GM11168 (cell line): ENCODE results near the gene NEK7.

Experiments
- in situ Hi-C: fragments of 300-500 bp; cut with MboI; formaldehyde crosslinking; loops from one replicate; pipeline ENCODE4 v1.12.0; 2022; ENCODE audit warnings: low sequenced_read_pairs; ENCODE audit not compliant: unreplicated experiment

The NEK7 gene

GRCh38 chr1:198141668-198142351 lies 15.0 kb upstream of the NEK7 start:
- in situ Hi-C loops, result no loop called here

- in situ Hi-C loops, result no loop called here
Measured at GRCh38 chr1:198143797-198144196, 13.0 kb upstream of the NEK7 start.

- in situ Hi-C loops, result no loop called here
Measured at GRCh38 chr1:198147216-198147615, 9.6 kb upstream of the NEK7 start.

GRCh38 chr1:198150369-198150768 lies 6.4 kb upstream of the NEK7 start:
- in situ Hi-C loops, result loop anchor here (25.0 kb wide), 1 partner anchor 312 kb away; no protein-coding TSS in a partner anchor

GRCh38 chr1:198151688-198152087 lies 5.1 kb upstream of the NEK7 start:
- in situ Hi-C loops, result loop anchor here (25.0 kb wide), 1 partner anchor 311 kb away; no protein-coding TSS in a partner anchor

GRCh38 chr1:198153103-198153502 lies 3.7 kb upstream of the NEK7 start:
- in situ Hi-C loops, result loop anchor here (25.0 kb wide), 1 partner anchor 309 kb away; no protein-coding TSS in a partner anchor

GRCh38 chr1:198153804-198154203 lies 3.0 kb upstream of the NEK7 start:
- in situ Hi-C loops, result loop anchor here (25.0 kb wide), 1 partner anchor 308 kb away; no protein-coding TSS in a partner anchor

GRCh38 chr1:198155253-198155652 lies 1.5 kb upstream of the NEK7 start:
- in situ Hi-C loops, result loop anchor here (25.0 kb wide), 1 partner anchor 307 kb away; no protein-coding TSS in a partner anchor

- in situ Hi-C loops, result loop anchor here (25.0 kb wide), 1 partner anchor 306 kb away; no protein-coding TSS in a partner anchor
Measured at GRCh38 chr1:198156111-198156744, 570 bp upstream of the NEK7 start.

GRCh38 chr1:198157241-198157846 lies 546 bp downstream of the NEK7 start:
- in situ Hi-C loops, result loop anchor here (25.0 kb wide), 1 partner anchor 305 kb away; no protein-coding TSS in a partner anchor

GRCh38 chr1:198157847-198158725 lies 1.3 kb downstream of the NEK7 start:
- in situ Hi-C loops, result loop anchor here (25.0 kb wide), 1 partner anchor 304 kb away; no protein-coding TSS in a partner anchor

- in situ Hi-C loops, result loop anchor here (25.0 kb wide), 1 partner anchor 303 kb away; no protein-coding TSS in a partner anchor
Measured at GRCh38 chr1:198158735-198159589, 2.2 kb downstream of the NEK7 start.

- in situ Hi-C loops, result loop anchor here (25.0 kb wide), 1 partner anchor 302 kb away; no protein-coding TSS in a partner anchor
Measured at GRCh38 chr1:198160222-198160621, 3.4 kb downstream of the NEK7 start.

GRCh38 chr1:198160946-198161614 lies 4.3 kb downstream of the NEK7 start:
- in situ Hi-C loops, result loop anchor here (25.0 kb wide), 1 partner anchor 301 kb away; no protein-coding TSS in a partner anchor

- in situ Hi-C loops, result loop anchor here (25.0 kb wide), 1 partner anchor 301 kb away; no protein-coding TSS in a partner anchor
Measured at GRCh38 chr1:198161718-198162090, 4.9 kb downstream of the NEK7 start.

GRCh38 chr1:198162091-198162767 lies 5.4 kb downstream of the NEK7 start:
- in situ Hi-C loops, result loop anchor here (25.0 kb wide), 1 partner anchor 300 kb away; no protein-coding TSS in a partner anchor

- in situ Hi-C loops, result loop anchor here (25.0 kb wide), 1 partner anchor 296 kb away; no protein-coding TSS in a partner anchor
Measured at GRCh38 chr1:198165927-198166647, 9.3 kb downstream of the NEK7 start.
